ENCODE data around the gene ZMYM2. TPM values are rescaled to one million over a fixed set of nuclear protein-coding genes. Genes with fewer than 3 reads are reported as not detected.

ZMYM2 gene
- total RNA-seq, 6 donors from 2014 or later = 36.8 to 101 (median 59.4) TPM

DNA sequence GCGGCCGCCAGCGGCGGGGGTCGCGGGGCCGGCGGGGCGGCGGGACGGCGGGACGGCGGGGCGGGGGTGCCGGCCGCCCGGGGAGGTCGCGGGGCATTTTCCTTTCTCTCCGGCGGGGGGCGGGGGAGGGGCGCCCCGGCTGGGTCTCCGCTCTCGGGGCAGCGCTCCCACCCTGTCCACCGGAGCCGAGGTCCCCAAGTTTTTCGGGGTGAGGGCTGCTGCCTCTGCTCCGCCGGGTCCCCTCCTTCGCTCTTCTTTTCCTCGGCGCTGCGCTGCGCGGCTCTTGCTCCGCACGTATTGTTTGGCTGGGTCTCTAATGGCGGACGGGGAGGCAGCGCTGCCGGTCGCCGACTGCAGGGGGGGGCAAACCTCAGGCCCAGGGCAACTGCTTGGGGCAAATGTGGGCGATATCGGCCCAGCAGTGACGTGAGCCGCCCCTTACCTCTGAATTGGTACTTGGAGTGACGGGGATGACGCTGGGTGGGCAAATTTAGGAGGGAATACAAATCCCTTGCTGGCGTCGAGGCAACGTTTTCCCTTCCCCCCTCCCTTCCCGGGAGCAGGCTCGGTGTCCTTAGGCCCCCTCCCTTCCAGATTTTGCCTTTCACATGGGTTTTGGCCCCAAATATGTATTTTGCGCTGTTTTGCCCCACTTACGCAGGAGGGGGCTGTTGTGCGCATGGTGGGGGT lies 759 bp downstream of the ZMYM2 start:
- Histone ChIP-seq H3K4me3 (peak overlapping the region; percentile 71 to 94 (median 86)), H3K36me3 (peaks cover 0 to 2% (median 0%) of the 10 kb centered on the region in 4 donors), H3K27ac (peak overlapping the region; percentile 98 to 100 (median 99)), H3K4me1 (peaks cover 32 to 43% (median 37%) of the 10 kb centered on the region in 4 donors), H3K9me3 (no peaks in the 10 kb centered on the region), H3K27me3 (no peaks in the 10 kb centered on the region)
- WGBS, 2 donors = 0 to 2% methylated on average over 12 to 21 of the region's 61 CpGs
- ATAC-seq (ENCODE audit: low FRiP score in 2 of 2) = peak; percentile 32 to 39
- peak; percentile 55 to 92 for DNase-seq
- no peak for TF ChIP-seq POLR2A (IDR thresholded peaks at IDR 0.05)
- no peak for TF ChIP-seq EP300 (IDR thresholded peaks at IDR 0.05)
- peak in 1 of 2 donors; percentile 6 for TF ChIP-seq POLR2AphosphoS5 (IDR thresholded peaks at IDR 0.05)
- TF ChIP-seq, protein P1, sequence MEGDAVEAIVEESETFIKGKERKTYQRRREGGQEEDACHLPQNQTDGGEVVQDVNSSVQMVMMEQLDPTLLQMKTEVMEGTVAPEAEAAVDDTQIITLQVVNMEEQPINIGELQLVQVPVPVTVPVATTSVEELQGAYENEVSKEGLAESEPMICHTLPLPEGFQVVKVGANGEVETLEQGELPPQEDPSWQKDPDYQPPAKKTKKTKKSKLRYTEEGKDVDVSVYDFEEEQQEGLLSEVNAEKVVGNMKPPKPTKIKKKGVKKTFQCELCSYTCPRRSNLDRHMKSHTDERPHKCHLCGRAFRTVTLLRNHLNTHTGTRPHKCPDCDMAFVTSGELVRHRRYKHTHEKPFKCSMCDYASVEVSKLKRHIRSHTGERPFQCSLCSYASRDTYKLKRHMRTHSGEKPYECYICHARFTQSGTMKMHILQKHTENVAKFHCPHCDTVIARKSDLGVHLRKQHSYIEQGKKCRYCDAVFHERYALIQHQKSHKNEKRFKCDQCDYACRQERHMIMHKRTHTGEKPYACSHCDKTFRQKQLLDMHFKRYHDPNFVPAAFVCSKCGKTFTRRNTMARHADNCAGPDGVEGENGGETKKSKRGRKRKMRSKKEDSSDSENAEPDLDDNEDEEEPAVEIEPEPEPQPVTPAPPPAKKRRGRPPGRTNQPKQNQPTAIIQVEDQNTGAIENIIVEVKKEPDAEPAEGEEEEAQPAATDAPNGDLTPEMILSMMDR (IDR thresholded peaks at IDR 0.05) = peak in 3 of 6 experiments; percentile 43 to 50 (median 47)

DNA sequence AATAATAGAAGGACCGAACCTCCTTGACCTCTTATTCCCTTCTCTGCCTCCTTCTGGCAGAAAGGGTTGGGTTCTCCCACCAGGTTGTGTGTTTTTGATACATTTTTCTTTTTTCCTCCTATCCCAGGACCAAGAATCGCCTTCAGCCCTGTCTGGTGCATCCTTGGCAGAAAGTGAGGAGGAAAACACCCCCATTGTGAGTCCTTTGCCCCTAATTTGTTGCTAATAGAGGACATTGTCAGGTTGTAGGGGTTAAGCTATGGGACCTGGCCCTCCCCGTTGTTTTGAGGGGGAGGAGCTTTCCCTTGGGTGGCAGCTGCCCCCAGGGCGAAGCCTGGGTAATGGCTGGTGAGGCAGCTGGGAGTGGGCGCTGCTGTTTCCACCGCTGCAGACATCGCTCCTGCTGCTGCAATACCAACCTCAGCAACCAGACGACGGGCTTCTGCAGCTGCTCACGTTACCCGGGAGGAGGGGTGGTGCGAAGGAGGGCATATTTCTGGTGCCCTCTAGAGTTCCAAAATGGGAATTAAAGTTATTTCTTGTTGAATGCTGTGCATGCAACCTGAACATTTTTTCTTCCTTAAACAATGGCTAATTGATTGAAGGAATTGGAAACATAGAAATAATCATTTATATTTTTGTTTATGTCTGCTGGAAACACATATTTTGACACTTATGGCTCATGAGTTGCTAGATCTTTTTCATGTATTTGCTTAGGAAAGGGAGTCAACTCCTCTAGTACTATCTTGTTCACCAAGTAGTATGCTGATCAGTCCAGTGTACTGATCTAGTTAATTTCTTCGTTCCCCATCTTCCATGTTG lies 1.5 kb downstream of the ZMYM2 start:
- H3K27me3 ChIP-seq = no peaks in the 10 kb centered on the region
- ATAC-seq (ENCODE audit: low FRiP score in 2 of 2) (peak; percentile 73 to 89), DNase-seq (peak; percentile 54 to 95)
- H3K36me3 ChIP-seq = peaks cover 0 to 2% (median 0%) of the 10 kb centered on the region in 4 donors
- TF ChIP-seq POLR2A (IDR thresholded peaks at IDR 0.05) (peak in 2 of 4 donors; percentile 46 to 69), EP300 (IDR thresholded peaks at IDR 0.05) (no peak), POLR2AphosphoS5 (IDR thresholded peaks at IDR 0.05) (peak; percentile 22 to 66)
- TF ChIP-seq, protein P1 (IDR thresholded peaks at IDR 0.05) = peak; percentile 79 to 91 (median 87)
- H3K9me3 ChIP-seq = no peaks in the 10 kb centered on the region
- H3K27ac ChIP-seq = peak overlapping the region; percentile 98 to 100 (median 99)
- peaks cover 32 to 43% (median 37%) of the 10 kb centered on the region in 4 donors for H3K4me1 ChIP-seq
- WGBS, 2 donors = 2% methylated on average over 7 to 13 of the region's 13 CpGs
- H3K4me3 ChIP-seq = peak overlapping the region; percentile 71 to 94 (median 86)

DNA sequence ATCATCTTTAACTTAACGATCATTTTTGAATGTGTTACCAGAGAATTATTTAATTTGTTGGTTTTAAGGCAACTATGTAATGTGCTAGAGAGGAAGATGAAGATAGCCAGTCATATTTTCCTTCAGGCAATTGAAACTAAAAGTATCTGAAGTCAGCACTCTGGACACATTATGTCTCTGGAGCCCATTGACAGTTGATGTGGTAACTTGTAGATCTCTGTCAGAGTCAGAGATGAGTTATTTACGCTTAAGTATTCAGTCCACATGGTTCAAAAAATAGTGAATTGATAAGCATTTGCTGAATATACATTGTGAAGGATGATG lies 2.1 kb downstream of the ZMYM2 start:
- no peak for DNase-seq
- 49 to 52% methylated on average over 2 of the region's 2 CpGs for WGBS, 2 donors
- Histone ChIP-seq H3K27ac (peak overlapping the region in 2 of 4 donors; percentile 100), H3K4me1 (peaks cover 32 to 43% (median 37%) of the 10 kb centered on the region in 4 donors), H3K36me3 (peaks cover 0 to 2% (median 0%) of the 10 kb centered on the region in 4 donors), H3K4me3 (peak overlapping the region in 2 of 4 donors; percentile 90 to 94), H3K9me3 (no peaks in the 10 kb centered on the region), H3K27me3 (no peaks in the 10 kb centered on the region)
- TF ChIP-seq, protein P1 (IDR thresholded peaks at IDR 0.05) = no peak
- TF ChIP-seq POLR2AphosphoS5 (IDR thresholded peaks at IDR 0.05) (no peak), POLR2A (IDR thresholded peaks at IDR 0.05) (no peak), EP300 (IDR thresholded peaks at IDR 0.05) (no peak)
- ATAC-seq (ENCODE audit: low FRiP score in 2 of 2) = no peak

DNA sequence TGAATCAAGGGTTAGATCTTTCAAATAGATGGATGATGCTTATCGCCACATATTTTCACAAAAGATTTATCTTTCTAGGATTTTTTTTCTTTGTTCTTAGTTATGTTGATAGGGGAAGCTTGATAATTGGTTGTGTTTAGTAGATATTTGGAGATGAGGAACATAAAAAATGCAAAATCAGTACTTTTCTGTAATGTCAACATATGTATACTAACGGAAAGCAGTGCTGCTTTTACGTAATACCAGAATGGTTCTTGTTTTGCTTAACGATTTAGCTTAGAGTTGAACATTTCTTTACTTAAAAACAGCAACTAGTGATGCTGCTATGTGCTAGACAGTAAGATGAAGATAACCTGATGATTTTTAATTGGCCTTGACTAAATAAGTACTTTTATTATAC lies 3.0 kb downstream of the ZMYM2 start:
- WGBS, 2 donors = 43 to 45% methylated on average over 4 of the region's 4 CpGs
- H3K27ac ChIP-seq = no peak overlapping the region
- DNase-seq (no peak), ATAC-seq (ENCODE audit: low FRiP score in 2 of 2) (no peak)
- no peaks in the 10 kb centered on the region for H3K27me3 ChIP-seq
- H3K4me1 ChIP-seq = peaks cover 32 to 43% (median 37%) of the 10 kb centered on the region in 4 donors
- TF ChIP-seq EP300 (IDR thresholded peaks at IDR 0.05) = no peak
- no peak for TF ChIP-seq POLR2AphosphoS5 (IDR thresholded peaks at IDR 0.05)
- TF ChIP-seq, protein P1 (IDR thresholded peaks at IDR 0.05) = no peak
- TF ChIP-seq POLR2A (IDR thresholded peaks at IDR 0.05) = no peak
- H3K36me3 ChIP-seq = peaks cover 0 to 10% (median 4%) of the 10 kb centered on the region in 4 donors
- no peaks in the 10 kb centered on the region for H3K9me3 ChIP-seq
- peak overlapping the region in 1 of 4 donors; percentile 6 for H3K4me3 ChIP-seq

Data from upper lobe of left lung (tissue), 6 donors.